ENCODE measurements around the gene PAQR5. TPM values are rescaled to one million over a fixed set of nuclear protein-coding genes. Genes with fewer than 3 reads are reported as not detected.

PAQR5 gene
- total RNA-seq, 1 donor from 2014 or later, result 0.96 TPM

GRCh38 chr15:69390575-69390974, 91.9 kb downstream of the PAQR5 start:
- no peak for DNase-seq (ENCODE audit: low spot score)

- peak; percentile 27 for DNase-seq (ENCODE audit: low spot score)
Measured at GRCh38 chr15:69391046-69391757, 92.5 kb downstream of the PAQR5 start.

GRCh38 chr15:69392352-69392751, 93.6 kb downstream of the PAQR5 start:
- DNase-seq (ENCODE audit: low spot score), result no peak

GRCh38 chr15:69393831-69394491, 95.2 kb downstream of the PAQR5 start:
- no peak for DNase-seq (ENCODE audit: low spot score)

- peak; percentile 84 for DNase-seq (ENCODE audit: low spot score)
Measured at GRCh38 chr15:69394556-69395282, 96.0 kb downstream of the PAQR5 start.

- no peak for DNase-seq (ENCODE audit: low spot score)
Measured at GRCh38 chr15:69395460-69395859, 96.7 kb downstream of the PAQR5 start.

- DNase-seq (ENCODE audit: low spot score), result no peak
Measured at GRCh38 chr15:69395991-69396390, 97.3 kb downstream of the PAQR5 start.

- no peak for DNase-seq (ENCODE audit: low spot score)
Measured at GRCh38 chr15:69398491-69398891, 99.8 kb downstream of the PAQR5 start.

GRCh38 chr15:69400850-69401249, 102.1 kb downstream of the PAQR5 start:
- no peak for DNase-seq (ENCODE audit: low spot score)

- DNase-seq (ENCODE audit: low spot score), result no peak
Measured at GRCh38 chr15:69402816-69403215, 104.1 kb downstream of the PAQR5 start.

- peak; percentile 89 for DNase-seq (ENCODE audit: low spot score)
Measured at GRCh38 chr15:69403594-69403993, 104.9 kb downstream of the PAQR5 start.

- no peak for DNase-seq (ENCODE audit: low spot score)
Measured at GRCh38 chr15:69405110-69405509, 106.4 kb downstream of the PAQR5 start.

GRCh38 chr15:69407719-69408400, 109.1 kb downstream of the PAQR5 start:
- DNase-seq (ENCODE audit: low spot score), result no peak

GRCh38 chr15:69408841-69409240, 110.1 kb downstream of the PAQR5 start:
- no peak for DNase-seq (ENCODE audit: low spot score)

GRCh38 chr15:69410248-69410874, 111.6 kb downstream of the PAQR5 start:
- DNase-seq (ENCODE audit: low spot score), result peak; percentile 21

GRCh38 chr15:69412274-69412673, 113.6 kb downstream of the PAQR5 start:
- no peak for DNase-seq (ENCODE audit: low spot score)

GRCh38 chr15:69412701-69413100, 114.0 kb downstream of the PAQR5 start:
- peak; percentile 25 for DNase-seq (ENCODE audit: low spot score)

GRCh38 chr15:69413822-69414700, 115.3 kb downstream of the PAQR5 start, which contains the start of gene KIF23:
KIF23 (plus strand) TSS chr15:69414349; CDS start chr15:69414466, 117 bp downstream.
- peak; percentile 94 for DNase-seq (ENCODE audit: low spot score)

- peak; percentile 88 for DNase-seq (ENCODE audit: low spot score)
Measured at GRCh38 chr15:69414701-69415167, 116.0 kb downstream of the PAQR5 start.

- peak; percentile 22 for DNase-seq (ENCODE audit: low spot score)
Measured at GRCh38 chr15:69415381-69415780, 116.7 kb downstream of the PAQR5 start.

Measured in umbilical cord (tissue), 2 donors.